ENCODE results near the gene TRIO.

TRIO gene

DNA sequence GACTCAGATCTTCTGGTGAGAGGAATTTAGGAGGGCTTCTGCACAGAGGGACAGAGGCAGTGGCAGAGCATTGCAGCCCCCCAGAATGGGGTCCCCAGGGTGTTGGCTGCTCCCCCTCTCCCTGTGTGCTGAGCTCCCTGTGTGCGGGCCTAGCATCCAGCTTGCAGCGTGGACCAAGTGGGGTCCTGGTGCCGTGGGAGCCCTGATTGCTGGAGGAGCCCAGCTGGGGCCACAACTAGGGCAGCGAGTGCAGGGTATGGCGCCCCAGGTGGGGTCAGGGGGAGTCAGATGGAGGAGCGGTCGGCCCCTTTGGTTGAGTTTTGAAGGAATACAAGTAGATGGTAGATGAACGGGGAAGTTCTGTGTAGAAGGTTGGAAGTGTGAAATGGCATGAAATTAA, 66.7 kb downstream of the TRIO start:
- WGBS (ENCODE audit: extremely low coverage, insufficient coverage, low lambda C conversion rate) = no CpG with 5 or more reads among the region's 8 CpGs
- no peak overlapping the region for H3K4me2 ChIP-seq (ENCODE audit: low read length)
- H3K4ac ChIP-seq (ENCODE audit: low read depth, low read length) = no peak overlapping the region
- no peak overlapping the region for H3K9ac ChIP-seq (ENCODE audit: low read length)
- no peak overlapping the region for H2BK120ac ChIP-seq (ENCODE audit: low read depth, low read length)
- H3K23ac ChIP-seq (ENCODE audit: low read length) = no peak overlapping the region
- H3K79me1 ChIP-seq (ENCODE audit: low read length) = peaks cover 20% of the 10 kb centered on the region
- no peak overlapping the region for H3K27ac ChIP-seq (ENCODE audit: low read depth, low read length)
- H2AK5ac ChIP-seq (ENCODE audit: low read length) = no peak overlapping the region
- no peak overlapping the region for H2BK15ac ChIP-seq (replicated peaks; ENCODE audit: low read depth)
- H3K79me2 ChIP-seq (ENCODE audit: control insufficient read depth, insufficient read depth, low read length) = peaks cover 78% of the 10 kb centered on the region
- no peak overlapping the region for H3K4me3 ChIP-seq (ENCODE audit: low read length)
- no peak for DNase-seq
- H3K4me1 ChIP-seq (ENCODE audit: control insufficient read depth, low read depth, low read length) = peaks cover 2% of the 10 kb centered on the region
- H3K27me3 ChIP-seq (ENCODE audit: insufficient read depth, low read length, poor library complexity) = no peaks in the 10 kb centered on the region
- H2BK5ac ChIP-seq (ENCODE audit: low read length) = no peak overlapping the region
- no peaks in the 10 kb centered on the region for H3K36me3 ChIP-seq (ENCODE audit: control insufficient read depth, insufficient read depth, low read length)
- no peak overlapping the region for H4K5ac ChIP-seq (ENCODE audit: low read length)
- no peak overlapping the region for H3K56ac ChIP-seq (ENCODE audit: low read length)
- H3K18ac ChIP-seq (ENCODE audit: low read length) = no peak overlapping the region
- no peak overlapping the region for H4K8ac ChIP-seq (ENCODE audit: low read depth, low read length)

DNA sequence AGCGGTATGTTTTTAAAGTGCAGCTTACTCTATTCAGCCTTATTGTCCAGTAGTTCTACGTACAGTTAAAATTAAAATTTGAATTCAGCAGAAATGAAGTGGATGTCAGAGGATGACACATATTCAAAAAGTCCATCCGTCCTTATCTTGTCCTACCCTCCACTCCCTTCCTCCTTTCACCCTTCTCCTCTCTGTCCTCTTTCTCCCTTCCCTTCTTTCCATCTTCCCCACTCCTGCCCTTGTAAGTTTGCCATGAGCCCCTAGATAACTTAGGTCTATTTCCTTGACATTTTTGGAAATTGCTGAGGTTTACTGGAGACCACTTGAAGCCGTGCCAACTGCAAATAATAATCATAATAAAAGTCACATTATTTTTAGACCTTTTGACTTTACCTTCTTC, 67.6 kb downstream of the TRIO start:
- H3K27me3 ChIP-seq (ENCODE audit: insufficient read depth, low read length, poor library complexity) = no peaks in the 10 kb centered on the region
- DNase-seq = no peak
- H2BK120ac ChIP-seq (ENCODE audit: low read depth, low read length) = no peak overlapping the region
- H3K4me3 ChIP-seq (ENCODE audit: low read length) = no peak overlapping the region
- no peak overlapping the region for H4K8ac ChIP-seq (ENCODE audit: low read depth, low read length)
- H3K79me1 ChIP-seq (ENCODE audit: low read length) = peaks cover 19% of the 10 kb centered on the region
- no peak overlapping the region for H2BK15ac ChIP-seq (replicated peaks; ENCODE audit: low read depth)
- H3K18ac ChIP-seq (ENCODE audit: low read length) = no peak overlapping the region
- H3K4me2 ChIP-seq (ENCODE audit: low read length) = no peak overlapping the region
- no peak overlapping the region for H2AK5ac ChIP-seq (ENCODE audit: low read length)
- H3K4ac ChIP-seq (ENCODE audit: low read depth, low read length) = no peak overlapping the region
- H3K23ac ChIP-seq (ENCODE audit: low read length) = no peak overlapping the region
- H3K4me1 ChIP-seq (ENCODE audit: control insufficient read depth, low read depth, low read length) = peaks cover 1% of the 10 kb centered on the region
- H3K27ac ChIP-seq (ENCODE audit: low read depth, low read length) = no peak overlapping the region
- H3K79me2 ChIP-seq (ENCODE audit: control insufficient read depth, insufficient read depth, low read length) = peaks cover 76% of the 10 kb centered on the region
- H3K36me3 ChIP-seq (ENCODE audit: control insufficient read depth, insufficient read depth, low read length) = no peaks in the 10 kb centered on the region
- no peak overlapping the region for H3K9ac ChIP-seq (ENCODE audit: low read length)
- H2BK5ac ChIP-seq (ENCODE audit: low read length) = no peak overlapping the region
- H4K5ac ChIP-seq (ENCODE audit: low read length) = no peak overlapping the region
- no CpG with 5 or more reads among the region's 4 CpGs for WGBS (ENCODE audit: extremely low coverage, insufficient coverage, low lambda C conversion rate)
- H3K56ac ChIP-seq (ENCODE audit: low read length) = no peak overlapping the region

DNA sequence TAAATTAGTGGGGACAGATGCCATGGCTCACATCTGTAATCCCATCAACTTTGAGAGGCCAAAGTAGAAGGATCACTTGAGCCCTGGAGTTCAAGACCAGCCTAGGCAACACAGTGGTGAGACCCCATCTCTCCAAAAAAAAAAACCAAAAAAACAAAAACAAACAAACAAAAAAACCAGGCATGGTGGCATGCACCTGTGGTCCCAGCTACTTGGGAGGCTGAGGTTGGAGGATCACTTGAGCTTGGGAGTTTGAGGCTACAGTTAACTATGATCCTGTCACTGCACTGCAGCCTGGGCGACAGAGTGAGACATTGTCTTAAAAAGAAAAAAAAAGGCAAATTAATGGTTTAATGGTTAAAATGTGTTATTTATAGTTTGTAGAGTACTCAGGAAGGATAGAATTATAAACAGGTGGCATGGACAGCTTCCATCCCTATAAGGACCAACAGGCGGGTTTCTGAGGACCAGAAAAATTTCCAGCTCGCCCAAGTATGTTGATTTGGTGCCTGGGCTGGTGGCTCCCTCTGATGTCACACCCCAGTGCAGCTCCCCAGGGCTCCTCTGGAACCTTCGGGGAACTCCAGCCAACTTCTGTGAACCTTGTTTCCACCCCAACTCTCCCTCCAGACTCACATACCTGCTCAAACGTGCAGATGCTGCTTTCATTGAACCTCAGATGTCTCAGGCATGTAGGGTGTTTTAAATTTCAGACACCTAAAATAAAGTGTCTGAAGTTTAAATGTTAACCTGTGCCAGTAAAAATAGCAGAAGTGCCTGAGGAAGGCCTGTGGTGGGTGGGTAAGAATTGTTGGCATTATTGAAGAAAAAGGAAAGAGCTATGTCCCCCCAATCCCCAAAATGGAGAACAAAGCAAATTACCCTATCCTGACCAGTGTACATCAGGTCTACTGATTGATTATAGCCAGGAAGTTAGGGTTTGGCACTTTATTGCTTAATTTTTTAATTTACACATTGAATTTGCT, 69.0 kb downstream of the TRIO start:
- DNase-seq = no peak
- Histone ChIP-seq H3K27ac (ENCODE audit: low read depth, low read length) (no peak overlapping the region), H4K8ac (ENCODE audit: low read depth, low read length) (no peak overlapping the region), H4K5ac (ENCODE audit: low read length) (no peak overlapping the region), H3K36me3 (ENCODE audit: control insufficient read depth, insufficient read depth, low read length) (no peaks in the 10 kb centered on the region), H3K9ac (ENCODE audit: low read length) (no peak overlapping the region), H3K23ac (ENCODE audit: low read length) (no peak overlapping the region), H3K27me3 (ENCODE audit: insufficient read depth, low read length, poor library complexity) (no peaks in the 10 kb centered on the region), H2AK5ac (ENCODE audit: low read length) (no peak overlapping the region), H3K18ac (ENCODE audit: low read length) (no peak overlapping the region), H3K4me1 (ENCODE audit: control insufficient read depth, low read depth, low read length) (peaks cover 10% of the 10 kb centered on the region), H3K4me3 (ENCODE audit: low read length) (no peak overlapping the region), H3K79me1 (ENCODE audit: low read length) (peaks cover 27% of the 10 kb centered on the region), H3K4ac (ENCODE audit: low read depth, low read length) (no peak overlapping the region), H3K4me2 (ENCODE audit: low read length) (no peak overlapping the region), H2BK5ac (ENCODE audit: low read length) (no peak overlapping the region), H2BK120ac (ENCODE audit: low read depth, low read length) (no peak overlapping the region), H3K56ac (ENCODE audit: low read length) (no peak overlapping the region), H2BK15ac (replicated peaks; ENCODE audit: low read depth) (no peak overlapping the region), H3K79me2 (ENCODE audit: control insufficient read depth, insufficient read depth, low read length) (peaks cover 77% of the 10 kb centered on the region)
- no CpG with 5 or more reads among the region's 5 CpGs for WGBS (ENCODE audit: extremely low coverage, insufficient coverage, low lambda C conversion rate)

DNA sequence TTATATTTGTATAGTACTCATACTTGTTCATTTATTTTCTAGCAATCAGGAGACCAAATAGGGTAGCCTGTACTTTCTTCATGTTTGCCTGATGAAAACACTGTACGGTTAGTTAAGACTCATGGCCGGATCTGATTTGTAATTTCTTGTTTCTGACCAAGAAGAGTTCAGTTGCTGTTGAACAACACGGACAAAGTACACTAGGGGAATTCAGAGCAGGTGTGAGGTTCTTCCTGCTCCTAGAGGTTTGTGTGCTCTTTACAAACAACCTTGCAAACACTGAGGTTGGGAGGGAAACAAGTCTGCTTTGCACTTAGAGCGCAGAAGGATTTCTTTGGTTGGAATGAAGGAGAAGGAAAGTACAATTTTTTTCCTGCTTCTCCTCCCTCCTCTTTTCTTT, 69.7 kb downstream of the TRIO start:
- H2BK15ac ChIP-seq (replicated peaks; ENCODE audit: low read depth) = no peak overlapping the region
- no peak overlapping the region for H2BK5ac ChIP-seq (ENCODE audit: low read length)
- H3K23ac ChIP-seq (ENCODE audit: low read length) = no peak overlapping the region
- H3K79me1 ChIP-seq (ENCODE audit: low read length) = peaks cover 29% of the 10 kb centered on the region
- no peak overlapping the region for H3K4me2 ChIP-seq (ENCODE audit: low read length)
- H3K56ac ChIP-seq (ENCODE audit: low read length) = no peak overlapping the region
- H4K5ac ChIP-seq (ENCODE audit: low read length) = no peak overlapping the region
- no peak overlapping the region for H3K18ac ChIP-seq (ENCODE audit: low read length)
- no peaks in the 10 kb centered on the region for H3K36me3 ChIP-seq (ENCODE audit: control insufficient read depth, insufficient read depth, low read length)
- no peak overlapping the region for H3K4me3 ChIP-seq (ENCODE audit: low read length)
- no peak for DNase-seq
- no peak overlapping the region for H4K8ac ChIP-seq (ENCODE audit: low read depth, low read length)
- no peak overlapping the region for H3K4ac ChIP-seq (ENCODE audit: low read depth, low read length)
- H3K79me2 ChIP-seq (ENCODE audit: control insufficient read depth, insufficient read depth, low read length) = peaks cover 78% of the 10 kb centered on the region
- H3K27ac ChIP-seq (ENCODE audit: low read depth, low read length) = no peak overlapping the region
- no peak overlapping the region for H2AK5ac ChIP-seq (ENCODE audit: low read length)
- H3K4me1 ChIP-seq (ENCODE audit: control insufficient read depth, low read depth, low read length) = peaks cover 10% of the 10 kb centered on the region
- H3K9ac ChIP-seq (ENCODE audit: low read length) = no peak overlapping the region
- no peak overlapping the region for H2BK120ac ChIP-seq (ENCODE audit: low read depth, low read length)
- H3K27me3 ChIP-seq (ENCODE audit: insufficient read depth, low read length, poor library complexity) = no peaks in the 10 kb centered on the region
- WGBS (ENCODE audit: extremely low coverage, insufficient coverage, low lambda C conversion rate) = no CpG with 5 or more reads among the region's 4 CpGs

DNA sequence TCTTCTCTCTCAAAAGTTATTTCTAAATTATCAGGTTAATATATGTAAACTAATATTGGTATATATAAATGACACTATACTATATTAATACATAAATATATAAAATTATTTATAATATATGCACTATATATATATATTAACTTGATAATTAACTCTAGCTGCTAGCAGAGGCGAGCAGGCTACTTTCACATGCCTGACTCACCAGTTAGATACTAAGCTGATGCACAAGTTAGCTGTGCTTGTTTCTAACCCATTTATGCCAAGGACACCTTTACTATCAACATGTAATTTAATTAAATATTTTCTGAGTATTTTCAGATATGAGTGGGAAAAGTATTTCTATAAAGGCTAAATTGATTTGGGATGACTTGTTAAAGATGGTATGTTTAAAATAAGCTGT, 70.1 kb downstream of the TRIO start:
- Histone ChIP-seq H3K4me1 (ENCODE audit: control insufficient read depth, low read depth, low read length) (peaks cover 10% of the 10 kb centered on the region), H3K23ac (ENCODE audit: low read length) (no peak overlapping the region), H2AK5ac (ENCODE audit: low read length) (no peak overlapping the region), H3K27me3 (ENCODE audit: insufficient read depth, low read length, poor library complexity) (no peaks in the 10 kb centered on the region), H3K36me3 (ENCODE audit: control insufficient read depth, insufficient read depth, low read length) (no peaks in the 10 kb centered on the region), H2BK120ac (ENCODE audit: low read depth, low read length) (no peak overlapping the region), H2BK15ac (replicated peaks; ENCODE audit: low read depth) (no peak overlapping the region), H3K4me3 (ENCODE audit: low read length) (no peak overlapping the region), H3K4me2 (ENCODE audit: low read length) (no peak overlapping the region), H3K79me2 (ENCODE audit: control insufficient read depth, insufficient read depth, low read length) (peaks cover 78% of the 10 kb centered on the region), H3K27ac (ENCODE audit: low read depth, low read length) (no peak overlapping the region), H3K79me1 (ENCODE audit: low read length) (peaks cover 29% of the 10 kb centered on the region), H3K18ac (ENCODE audit: low read length) (no peak overlapping the region), H3K56ac (ENCODE audit: low read length) (no peak overlapping the region), H2BK5ac (ENCODE audit: low read length) (no peak overlapping the region), H4K8ac (ENCODE audit: low read depth, low read length) (no peak overlapping the region), H3K4ac (ENCODE audit: low read depth, low read length) (no peak overlapping the region), H4K5ac (ENCODE audit: low read length) (no peak overlapping the region), H3K9ac (ENCODE audit: low read length) (no peak overlapping the region)
- no CpG with 5 or more reads among the region's 1 CpG for WGBS (ENCODE audit: extremely low coverage, insufficient coverage, low lambda C conversion rate)
- DNase-seq = no peak
